Stimulated activated CD8-positive, alpha-beta memory T cell treated with anti-CD3 and anti-CD28 coated beads, Interleukin-15, amount 100 ng/mL, for 4 hours (primary cell): ENCODE data around the gene UBE2F.

Experiments used
- DNase-seq, 2 donors: peaks; one replicate each; pipeline ENCODE4 v3.0.0-alpha.2; 2020; ENCODE audit warnings: low read depth in 2 of 2

UBE2F gene

GRCh38 chr2:238079874-238080327 lies 113.1 kb downstream of the UBE2F start:
- no peak for DNase-seq

GRCh38 chr2:238080518-238080917 lies 113.7 kb downstream of the UBE2F start:
- no peak for DNase-seq

GRCh38 chr2:238081150-238081549 lies 114.3 kb downstream of the UBE2F start:
- no peak for DNase-seq

GRCh38 chr2:238081561-238081960 lies 114.7 kb downstream of the UBE2F start:
- no peak for DNase-seq

GRCh38 chr2:238082151-238082550 lies 115.3 kb downstream of the UBE2F start:
- DNase-seq, result no peak

- DNase-seq, result no peak
These were observed 116.0 kb downstream of the UBE2F start for GRCh38 chr2:238082827-238083226.

- DNase-seq, result no peak
These were observed 117.1 kb downstream of the UBE2F start for GRCh38 chr2:238083919-238084318.

- no peak for DNase-seq
These were observed 117.9 kb downstream of the UBE2F start for GRCh38 chr2:238084761-238085160.

- no peak for DNase-seq
These were observed 119.1 kb downstream of the UBE2F start for GRCh38 chr2:238085899-238086298.

GRCh38 chr2:238087211-238087610 lies 120.4 kb downstream of the UBE2F start:
- no peak for DNase-seq

- DNase-seq, result no peak
These were observed 124.1 kb downstream of the UBE2F start for GRCh38 chr2:238090887-238091286.

GRCh38 chr2:238091436-238092060 lies 124.7 kb downstream of the UBE2F start:
- DNase-seq, result no peak
